Measurements from ENCODE around the gene NPC1.

NPC1 gene

GRCh38 chr18:23553887-23554286 lies 32.4 kb downstream of the NPC1 start:
- Mint-ChIP-seq H3K4me1 (ENCODE audit: low read depth) (no peaks in the 10 kb centered on the region), H3K36me3 (ENCODE audit: low read depth) (peaks cover 70% of the 10 kb centered on the region), H3K9me3 (no peaks in the 10 kb centered on the region), H3K27me3 (no peaks in the 10 kb centered on the region), H3K27ac (no peak overlapping the region), H3K4me3 (no peak overlapping the region)

- Mint-ChIP-seq H3K36me3 (ENCODE audit: low read depth) (peaks cover 69% of the 10 kb centered on the region), H3K4me3 (no peak overlapping the region), H3K4me1 (ENCODE audit: low read depth) (no peaks in the 10 kb centered on the region), H3K9me3 (no peaks in the 10 kb centered on the region), H3K27ac (no peak overlapping the region), H3K27me3 (no peaks in the 10 kb centered on the region)
Observed at GRCh38 chr18:23552505-23552904, 33.8 kb downstream of the NPC1 start.

GRCh38 chr18:23551978-23552377 lies 34.3 kb downstream of the NPC1 start:
- H3K4me1 Mint-ChIP-seq (ENCODE audit: low read depth) = no peaks in the 10 kb centered on the region
- peaks cover 71% of the 10 kb centered on the region for H3K36me3 Mint-ChIP-seq (ENCODE audit: low read depth)
- no peak overlapping the region for H3K4me3 Mint-ChIP-seq
- no peaks in the 10 kb centered on the region for H3K9me3 Mint-ChIP-seq
- H3K27ac Mint-ChIP-seq = no peak overlapping the region
- no peaks in the 10 kb centered on the region for H3K27me3 Mint-ChIP-seq

GRCh38 chr18:23550898-23551297 lies 35.4 kb downstream of the NPC1 start:
- no peaks in the 10 kb centered on the region for H3K27me3 Mint-ChIP-seq
- no peak overlapping the region for H3K27ac Mint-ChIP-seq
- H3K9me3 Mint-ChIP-seq = no peaks in the 10 kb centered on the region
- H3K4me1 Mint-ChIP-seq (ENCODE audit: low read depth) = no peaks in the 10 kb centered on the region
- no peak overlapping the region for H3K4me3 Mint-ChIP-seq
- H3K36me3 Mint-ChIP-seq (ENCODE audit: low read depth) = peaks cover 72% of the 10 kb centered on the region

- Mint-ChIP-seq H3K27ac (no peak overlapping the region), H3K27me3 (no peaks in the 10 kb centered on the region), H3K4me1 (ENCODE audit: low read depth) (no peaks in the 10 kb centered on the region), H3K4me3 (no peak overlapping the region), H3K9me3 (no peaks in the 10 kb centered on the region), H3K36me3 (ENCODE audit: low read depth) (peaks cover 72% of the 10 kb centered on the region)
Observed at GRCh38 chr18:23548719-23549118, 37.6 kb downstream of the NPC1 start.

GRCh38 chr18:23548275-23548674 lies 38.0 kb downstream of the NPC1 start:
- Mint-ChIP-seq H3K9me3 (no peaks in the 10 kb centered on the region), H3K27ac (no peak overlapping the region)

GRCh38 chr18:23547846-23548245 lies 38.5 kb downstream of the NPC1 start:
- Mint-ChIP-seq H3K9me3 (no peaks in the 10 kb centered on the region), H3K36me3 (ENCODE audit: low read depth) (peaks cover 72% of the 10 kb centered on the region), H3K4me3 (no peak overlapping the region), H3K4me1 (ENCODE audit: low read depth) (no peaks in the 10 kb centered on the region), H3K27ac (no peak overlapping the region), H3K27me3 (no peaks in the 10 kb centered on the region)

More at GRCh38 chr18:23548275-23548674, 38.0 kb downstream of the NPC1 start:
- Mint-ChIP-seq H3K4me1 (ENCODE audit: low read depth) (no peaks in the 10 kb centered on the region), H3K36me3 (ENCODE audit: low read depth) (peaks cover 74% of the 10 kb centered on the region), H3K27me3 (no peaks in the 10 kb centered on the region), H3K4me3 (no peak overlapping the region)

GRCh38 chr18:23547306-23547705 lies 39.0 kb downstream of the NPC1 start:
- no peak overlapping the region for H3K27ac Mint-ChIP-seq
- H3K36me3 Mint-ChIP-seq (ENCODE audit: low read depth) = peaks cover 71% of the 10 kb centered on the region
- no peaks in the 10 kb centered on the region for H3K27me3 Mint-ChIP-seq
- H3K4me1 Mint-ChIP-seq (ENCODE audit: low read depth) = peaks cover 5% of the 10 kb centered on the region
- H3K9me3 Mint-ChIP-seq = no peaks in the 10 kb centered on the region
- H3K4me3 Mint-ChIP-seq = no peak overlapping the region

- Mint-ChIP-seq H3K4me1 (ENCODE audit: low read depth) (peaks cover 23% of the 10 kb centered on the region), H3K9me3 (no peaks in the 10 kb centered on the region), H3K27me3 (no peaks in the 10 kb centered on the region), H3K27ac (no peak overlapping the region), H3K36me3 (ENCODE audit: low read depth) (peaks cover 67% of the 10 kb centered on the region), H3K4me3 (no peak overlapping the region)
Observed at GRCh38 chr18:23545247-23545789, 41.0 kb downstream of the NPC1 start.

- Mint-ChIP-seq H3K9me3 (no peaks in the 10 kb centered on the region), H3K4me1 (ENCODE audit: low read depth) (peaks cover 31% of the 10 kb centered on the region), H3K27me3 (no peaks in the 10 kb centered on the region), H3K36me3 (ENCODE audit: low read depth) (peaks cover 78% of the 10 kb centered on the region), H3K27ac (no peak overlapping the region), H3K4me3 (no peak overlapping the region)
Observed at GRCh38 chr18:23542461-23542860, 43.8 kb downstream of the NPC1 start.

GRCh38 chr18:23541349-23542093 lies 44.8 kb downstream of the NPC1 start:
- Mint-ChIP-seq H3K4me1 (ENCODE audit: low read depth) (peaks cover 31% of the 10 kb centered on the region), H3K9me3 (no peaks in the 10 kb centered on the region), H3K27me3 (no peaks in the 10 kb centered on the region), H3K4me3 (no peak overlapping the region), H3K27ac (peak overlapping the region; percentile 69), H3K36me3 (ENCODE audit: low read depth) (peaks cover 72% of the 10 kb centered on the region)

- H3K27ac Mint-ChIP-seq = peak overlapping the region; percentile 69
- H3K4me1 Mint-ChIP-seq (ENCODE audit: low read depth) = peaks cover 31% of the 10 kb centered on the region
- H3K9me3 Mint-ChIP-seq = no peaks in the 10 kb centered on the region
- no peak overlapping the region for H3K4me3 Mint-ChIP-seq
- no peaks in the 10 kb centered on the region for H3K27me3 Mint-ChIP-seq
- H3K36me3 Mint-ChIP-seq (ENCODE audit: low read depth) = peaks cover 71% of the 10 kb centered on the region
Observed at GRCh38 chr18:23540867-23541266, 45.4 kb downstream of the NPC1 start.

- Mint-ChIP-seq H3K4me3 (no peak overlapping the region), H3K27me3 (no peaks in the 10 kb centered on the region), H3K27ac (peak overlapping the region; percentile 41)
Observed at GRCh38 chr18:23539911-23540525, 46.3 kb downstream of the NPC1 start.

GRCh38 chr18:23539296-23539695 lies 47.0 kb downstream of the NPC1 start:
- Mint-ChIP-seq H3K36me3 (ENCODE audit: low read depth) (peaks cover 78% of the 10 kb centered on the region), H3K27ac (no peak overlapping the region), H3K4me1 (ENCODE audit: low read depth) (peaks cover 31% of the 10 kb centered on the region), H3K4me3 (no peak overlapping the region), H3K27me3 (no peaks in the 10 kb centered on the region), H3K9me3 (no peaks in the 10 kb centered on the region)

More at GRCh38 chr18:23539911-23540525, 46.3 kb downstream of the NPC1 start:
- Mint-ChIP-seq H3K36me3 (ENCODE audit: low read depth) (peaks cover 78% of the 10 kb centered on the region), H3K9me3 (no peaks in the 10 kb centered on the region), H3K4me1 (ENCODE audit: low read depth) (peaks cover 31% of the 10 kb centered on the region)

- H3K4me3 Mint-ChIP-seq = no peak overlapping the region
- H3K36me3 Mint-ChIP-seq (ENCODE audit: low read depth) = peaks cover 78% of the 10 kb centered on the region
- peaks cover 31% of the 10 kb centered on the region for H3K4me1 Mint-ChIP-seq (ENCODE audit: low read depth)
- H3K27me3 Mint-ChIP-seq = no peaks in the 10 kb centered on the region
- no peak overlapping the region for H3K27ac Mint-ChIP-seq
- no peaks in the 10 kb centered on the region for H3K9me3 Mint-ChIP-seq
Observed at GRCh38 chr18:23538870-23539269, 47.4 kb downstream of the NPC1 start.

Measured in stimulated activated naive CD8-positive, alpha-beta T cell treated with anti-CD3 and anti-CD28 coated beads, Interleukin-15, Interleukin-2, amounts not matched to agents 100 ng/mL and 50 ng/mL, for 24 hours (primary cell).